GM18867 (cell line): ENCODE measurements around the gene NUP58.
A peak's percentile ranks its signal among the peaks of the same experiment; 100 is the strongest.

ENCODE experiments used
- ATAC-seq: cut with Tn5 transposase; IDR thresholded peaks from one replicate; pipeline ENCODE4 v1.9.1; 2021; ENCODE audit warnings: mild to moderate bottlenecking, moderate library complexity; ENCODE audit not compliant: unreplicated experiment

The NUP58 gene

GRCh38 chr13:25301347-25302113 is at the start of gene NUP58:
Gene NUP58 (plus strand): TSS chr13:25301625. CDS start chr13:25301774, 149 bp downstream.
- ATAC-seq, result peak; percentile 99

GRCh38 chr13:25252225-25252624 is 49.2 kb upstream of the NUP58 start:
- ATAC-seq, result no peak

- ATAC-seq, result no peak
Observed at GRCh38 chr13:25252752-25253151, 48.7 kb upstream of the NUP58 start.

- ATAC-seq, result no peak
Observed at GRCh38 chr13:25253702-25254101, 47.7 kb upstream of the NUP58 start.

- ATAC-seq, result no peak
Observed at GRCh38 chr13:25262261-25262660, 39.2 kb upstream of the NUP58 start.

- ATAC-seq, result no peak
Observed at GRCh38 chr13:25266706-25267105, 34.7 kb upstream of the NUP58 start.

GRCh38 chr13:25267715-25268114 is 33.7 kb upstream of the NUP58 start:
- ATAC-seq, result peak; percentile 54

GRCh38 chr13:25268561-25268960 is 32.9 kb upstream of the NUP58 start:
- no peak for ATAC-seq

- no peak for ATAC-seq
Observed at GRCh38 chr13:25276748-25277147, 24.7 kb upstream of the NUP58 start.

GRCh38 chr13:25280396-25280795 is 21.0 kb upstream of the NUP58 start:
- no peak for ATAC-seq

- ATAC-seq, result peak; percentile 66
Observed at GRCh38 chr13:25281193-25281934, 20.1 kb upstream of the NUP58 start.

GRCh38 chr13:25281935-25282332 is 19.5 kb upstream of the NUP58 start:
- peak; percentile 18 for ATAC-seq

GRCh38 chr13:25286308-25286968 is 15.0 kb upstream of the NUP58 start:
- peak; percentile 20 for ATAC-seq

- ATAC-seq, result peak; percentile 97
Observed at GRCh38 chr13:25286969-25287961, 14.2 kb upstream of the NUP58 start, which contains the start of gene MTMR6. Gene MTMR6 (minus strand): TSS chr13:25287488. CDS start chr13:25287247, 241 bp downstream.

GRCh38 chr13:25288966-25289365 is 12.5 kb upstream of the NUP58 start:
- ATAC-seq, result no peak

GRCh38 chr13:25291691-25292090 is 9.7 kb upstream of the NUP58 start:
- no peak for ATAC-seq

- ATAC-seq, result no peak
Observed at GRCh38 chr13:25292301-25292700, 9.1 kb upstream of the NUP58 start.

GRCh38 chr13:25295228-25295627 is 6.2 kb upstream of the NUP58 start:
- no peak for ATAC-seq

GRCh38 chr13:25295701-25296100 is 5.7 kb upstream of the NUP58 start:
- no peak for ATAC-seq

- ATAC-seq, result peak; percentile 9
Observed at GRCh38 chr13:25300861-25301346, 521 bp upstream of the NUP58 start.
